Fibroblast of pulmonary artery (primary cell): ENCODE results near the gene PPM1D.
"Not testable (repeated sequence)": the region's sequence is repeated elsewhere in the genome, so short reads cannot be mapped to it uniquely, and the experiment has no call there.

Experiments
- DNase-seq: peaks from one replicate; pipeline ENCODE4 v3.0.0-alpha.2; 2010; ENCODE audit warnings: low read depth
- H3K4me3 ChIP-seq: replicated peaks from 2 replicates; pipeline ENCODE4 v1.5.1; 2011; ENCODE audit warnings: low read depth, mild to moderate bottlenecking, control low read depth, low read length, moderate library complexity
- TF ChIP-seq, protein P1 (sequence below): IDR thresholded peaks from 2 replicates; pipeline ENCODE4 v1.5.1; 2011; ENCODE audit warnings: mild to moderate bottlenecking, control low read depth, low read length, inconsistent platforms; ENCODE audit errors: missing control alignments

Gene PPM1D

DNA sequence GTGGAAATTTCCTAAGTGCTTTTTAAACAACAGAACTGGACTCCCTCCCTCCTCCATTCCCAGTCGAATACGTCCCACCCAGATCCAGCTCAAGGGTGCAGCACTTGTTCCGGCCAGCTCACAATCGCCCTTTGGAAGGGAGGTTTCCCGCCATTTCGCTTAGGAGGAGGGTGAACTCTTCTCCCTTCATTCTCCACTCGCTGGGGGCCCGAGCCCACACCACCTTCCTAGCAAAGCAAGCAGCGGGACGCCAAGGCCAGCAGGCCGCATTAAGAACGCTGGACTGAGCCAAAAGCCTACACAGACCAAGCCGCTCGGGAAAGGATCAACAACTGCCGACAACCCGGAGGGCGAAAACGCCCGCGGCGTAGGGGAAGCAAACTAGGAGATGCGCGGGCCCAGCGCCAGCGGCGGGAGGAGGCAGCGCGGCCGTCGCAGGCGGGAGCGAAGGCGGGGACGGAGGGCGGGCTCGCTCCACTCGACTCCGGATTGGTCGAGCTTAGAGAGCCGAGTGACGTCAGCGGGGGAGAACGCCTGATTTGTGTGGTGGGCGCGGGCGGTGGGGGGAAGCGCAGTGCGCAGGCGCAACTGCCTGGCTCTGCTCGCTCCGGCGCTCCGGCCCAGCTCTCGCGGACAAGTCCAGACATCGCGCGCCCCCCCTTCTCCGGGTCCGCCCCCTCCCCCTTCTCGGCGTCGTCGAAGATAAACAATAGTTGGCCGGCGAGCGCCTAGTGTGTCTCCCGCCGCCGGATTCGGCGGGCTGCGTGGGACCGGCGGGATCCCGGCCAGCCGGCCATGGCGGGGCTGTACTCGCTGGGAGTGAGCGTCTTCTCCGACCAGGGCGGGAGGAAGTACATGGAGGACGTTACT lies at the start of gene PPM1D:
Gene PPM1D (plus strand): TSS at position 574 of the 870 bp plus-strand sequence. CDS start 222 bp downstream, at position 796.
- TF ChIP-seq, protein P1, sequence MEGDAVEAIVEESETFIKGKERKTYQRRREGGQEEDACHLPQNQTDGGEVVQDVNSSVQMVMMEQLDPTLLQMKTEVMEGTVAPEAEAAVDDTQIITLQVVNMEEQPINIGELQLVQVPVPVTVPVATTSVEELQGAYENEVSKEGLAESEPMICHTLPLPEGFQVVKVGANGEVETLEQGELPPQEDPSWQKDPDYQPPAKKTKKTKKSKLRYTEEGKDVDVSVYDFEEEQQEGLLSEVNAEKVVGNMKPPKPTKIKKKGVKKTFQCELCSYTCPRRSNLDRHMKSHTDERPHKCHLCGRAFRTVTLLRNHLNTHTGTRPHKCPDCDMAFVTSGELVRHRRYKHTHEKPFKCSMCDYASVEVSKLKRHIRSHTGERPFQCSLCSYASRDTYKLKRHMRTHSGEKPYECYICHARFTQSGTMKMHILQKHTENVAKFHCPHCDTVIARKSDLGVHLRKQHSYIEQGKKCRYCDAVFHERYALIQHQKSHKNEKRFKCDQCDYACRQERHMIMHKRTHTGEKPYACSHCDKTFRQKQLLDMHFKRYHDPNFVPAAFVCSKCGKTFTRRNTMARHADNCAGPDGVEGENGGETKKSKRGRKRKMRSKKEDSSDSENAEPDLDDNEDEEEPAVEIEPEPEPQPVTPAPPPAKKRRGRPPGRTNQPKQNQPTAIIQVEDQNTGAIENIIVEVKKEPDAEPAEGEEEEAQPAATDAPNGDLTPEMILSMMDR, result no peak
- H3K4me3 ChIP-seq, result peak within 1 kb of the TSS; percentile 96
- peak; percentile 99 for DNase-seq

DNA sequence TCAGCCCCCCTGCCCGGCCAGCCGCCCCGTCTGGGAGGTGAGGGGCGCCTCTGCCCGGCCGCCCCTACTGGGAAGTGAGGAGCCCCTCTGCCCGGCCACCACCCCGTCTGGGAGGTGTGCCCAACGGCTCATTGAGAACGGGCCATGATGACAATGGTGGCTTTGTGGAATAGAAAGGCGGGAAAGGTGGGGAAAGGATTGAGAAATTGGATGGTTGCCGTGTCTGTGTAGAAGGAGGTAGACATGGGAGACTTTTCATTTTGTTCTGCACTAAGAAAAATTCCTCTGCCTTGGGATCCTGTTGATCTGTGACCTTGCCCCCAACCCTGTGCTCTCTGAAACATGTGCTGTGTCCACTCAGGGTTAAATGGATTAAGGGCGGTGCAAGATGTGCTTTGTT lies 47.7 kb upstream of the PPM1D start:
- not testable (repeated sequence) for H3K4me3 ChIP-seq

DNA sequence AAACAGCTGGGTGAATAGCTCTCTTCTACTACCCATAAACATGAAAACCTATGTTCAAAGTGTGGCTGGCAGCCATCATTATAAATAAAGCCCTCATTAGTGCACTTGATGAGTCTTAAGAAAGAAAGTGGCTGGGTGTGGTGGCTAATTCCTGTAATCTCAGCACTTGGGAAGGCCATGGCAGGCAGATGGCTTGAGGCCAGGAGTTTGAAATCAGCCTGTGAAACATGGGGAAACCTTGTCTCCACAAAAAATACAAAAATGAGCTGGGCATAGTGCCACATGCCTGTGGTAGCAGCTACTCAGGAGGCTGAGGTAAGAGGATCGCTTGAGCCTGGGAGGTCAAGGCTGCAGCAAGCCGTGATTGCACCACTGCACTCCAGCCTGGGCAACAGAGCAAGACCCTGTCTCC lies 45.6 kb upstream of the PPM1D start:
- peak; percentile 97 for DNase-seq

More for the DNA sequence above, 47.7 kb upstream of the PPM1D start:
- not testable (repeated sequence) for DNase-seq

DNA sequence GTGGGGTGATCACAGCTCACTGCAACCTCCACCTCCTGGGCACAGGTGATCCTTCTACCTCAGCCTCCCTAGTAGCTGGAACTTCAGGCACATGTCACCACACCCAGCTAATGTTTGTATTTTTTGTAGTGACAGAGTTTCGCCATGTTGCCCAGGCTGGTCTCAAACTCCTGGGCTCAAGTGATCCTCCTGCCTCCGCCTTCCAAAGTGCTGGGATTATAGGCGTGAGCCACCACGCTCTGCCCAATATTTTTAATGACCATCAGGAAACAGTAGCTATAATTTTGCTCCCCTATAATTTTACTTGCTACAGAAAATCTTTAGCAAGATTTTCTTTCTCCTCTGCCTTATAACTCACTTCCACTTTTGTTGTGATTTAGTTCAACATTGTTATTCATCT lies 44.2 kb upstream of the PPM1D start:
- TF ChIP-seq, protein P1, result no peak
- no peak for DNase-seq

More for the DNA sequence above, 45.6 kb upstream of the PPM1D start:
- no peak overlapping the region for H3K4me3 ChIP-seq
- TF ChIP-seq, protein P1, result no peak

DNA sequence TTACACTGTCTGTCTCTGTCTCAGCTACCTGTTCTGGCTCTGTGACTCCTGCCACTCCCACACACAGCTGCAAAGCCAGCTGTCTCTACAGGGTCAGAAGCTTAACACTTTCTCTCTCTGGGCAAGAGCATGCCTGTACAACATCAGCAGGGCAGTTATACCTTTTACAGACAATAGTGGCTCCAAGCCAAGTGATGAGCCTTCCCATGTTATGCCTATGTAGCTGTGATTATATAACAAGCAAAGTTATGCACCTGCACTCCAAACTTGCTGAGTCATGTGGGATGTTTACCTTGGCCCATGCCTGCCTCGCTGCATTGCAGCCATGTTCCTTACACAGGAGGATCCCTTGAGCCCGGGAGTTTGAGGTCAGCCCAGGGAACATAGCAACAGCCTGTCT lies 42.2 kb upstream of the PPM1D start:
- TF ChIP-seq, protein P1, result no peak
- no peak for DNase-seq

More for the DNA sequence above, 44.2 kb upstream of the PPM1D start:
- no peak overlapping the region for H3K4me3 ChIP-seq

DNA sequence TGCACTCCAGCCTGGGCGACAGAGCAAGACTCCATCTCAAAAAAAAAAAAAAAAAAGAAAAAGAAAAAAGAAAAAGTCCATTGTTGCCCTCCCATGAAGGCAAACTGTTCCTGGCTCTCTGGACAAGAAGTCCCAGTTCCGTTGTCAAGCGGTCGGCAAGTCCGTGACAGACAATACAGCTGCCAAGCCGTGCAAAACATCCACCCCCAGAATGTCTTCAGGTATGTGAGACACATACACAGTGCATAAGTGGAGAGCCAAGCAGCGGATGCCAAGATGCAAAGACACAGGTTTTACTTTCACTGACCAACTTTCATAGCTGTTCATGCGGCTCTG lies 40.4 kb upstream of the PPM1D start:
- TF ChIP-seq, protein P1, result no peak
- no peak for DNase-seq
- H3K4me3 ChIP-seq, result no peak overlapping the region

More for the DNA sequence above, 42.2 kb upstream of the PPM1D start:
- H3K4me3 ChIP-seq, result no peak overlapping the region

DNA sequence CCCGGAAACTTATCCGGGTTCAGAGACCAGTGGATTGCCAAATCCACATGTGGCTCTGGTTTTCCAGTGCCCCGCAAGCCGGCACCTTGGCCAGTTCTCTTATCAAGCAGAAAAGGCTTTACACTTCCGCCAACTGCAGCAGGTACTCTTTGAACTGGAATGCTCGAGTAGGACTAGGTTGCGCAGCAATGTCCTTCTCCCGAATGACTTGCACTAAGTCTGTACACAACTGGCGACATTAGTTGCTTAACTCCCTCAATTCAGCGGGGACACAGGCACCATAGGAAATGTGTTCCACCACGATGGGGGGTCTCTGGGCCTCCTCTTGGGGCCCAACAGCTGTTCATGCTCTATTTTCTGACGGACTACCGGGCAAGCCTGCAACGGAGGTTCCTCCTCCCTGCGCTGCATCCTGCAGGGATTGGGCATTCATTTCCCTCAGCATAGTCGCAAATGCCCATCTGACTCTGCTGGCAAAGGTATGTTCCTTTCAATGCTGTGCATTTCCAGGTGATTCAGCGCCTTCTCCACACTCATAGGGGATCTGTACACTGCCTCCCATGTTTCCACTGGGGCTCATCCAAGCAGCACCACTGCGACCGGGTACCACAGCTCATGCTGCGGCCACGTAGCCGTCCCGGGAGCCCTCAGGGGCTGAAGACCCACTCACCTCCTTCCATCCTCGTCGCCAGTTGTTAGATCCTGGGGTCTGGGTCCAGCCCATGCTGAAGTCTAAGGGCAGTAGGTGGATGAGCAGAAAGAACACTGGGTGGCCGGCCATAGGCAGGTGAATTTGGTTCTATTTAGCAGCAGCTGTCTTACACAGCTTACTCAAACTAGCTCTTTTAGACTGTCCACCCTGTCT lies 39.8 kb upstream of the PPM1D start:
- no peak overlapping the region for H3K4me3 ChIP-seq
- TF ChIP-seq, protein P1, result no peak

More for the DNA sequence above, 39.8 kb upstream of the PPM1D start:
- DNase-seq, result no peak
